Measurements from ENCODE around the gene RIC1.
"Not testable (repeated sequence)": the region's sequence is repeated elsewhere in the genome, so short reads cannot be mapped to it uniquely, and the experiment has no call there.

RIC1 gene

GRCh38 chr9:5793812-5794211 is 164.9 kb downstream of the RIC1 start:
- no peak for DNase-seq

- no peak for DNase-seq
These were observed 167.4 kb downstream of the RIC1 start for GRCh38 chr9:5796298-5796697.

GRCh38 chr9:5798581-5798980 is 169.7 kb downstream of the RIC1 start:
- no peak for DNase-seq

- peak; percentile 81 for DNase-seq
These were observed 170.4 kb downstream of the RIC1 start for GRCh38 chr9:5799314-5799713.

GRCh38 chr9:5800378-5800777 is 171.5 kb downstream of the RIC1 start:
- not testable (repeated sequence) for DNase-seq

GRCh38 chr9:5800969-5801738 is 172.2 kb downstream of the RIC1 start:
- DNase-seq, result no peak

- DNase-seq, result no peak
These were observed 172.8 kb downstream of the RIC1 start for GRCh38 chr9:5801739-5802113.

GRCh38 chr9:5805478-5805877 is 176.6 kb downstream of the RIC1 start:
- DNase-seq, result no peak

- DNase-seq, result no peak
These were observed 182.8 kb downstream of the RIC1 start for GRCh38 chr9:5811751-5812150.

- no peak for DNase-seq
These were observed 184.9 kb downstream of the RIC1 start for GRCh38 chr9:5813824-5814223.

GRCh38 chr9:5815461-5815860 is 186.6 kb downstream of the RIC1 start:
- DNase-seq, result no peak

- DNase-seq, result no peak
These were observed 189.0 kb downstream of the RIC1 start for GRCh38 chr9:5817862-5818261.

GRCh38 chr9:5818424-5819142 is 189.7 kb downstream of the RIC1 start:
- DNase-seq, result no peak

GRCh38 chr9:5819174-5819573 is 190.3 kb downstream of the RIC1 start:
- peak; percentile 64 for DNase-seq

GRCh38 chr9:5820425-5820824 is 191.5 kb downstream of the RIC1 start:
- no peak for DNase-seq

- DNase-seq, result no peak
These were observed 196.3 kb downstream of the RIC1 start for GRCh38 chr9:5825223-5825622.
